Mesothelial cell of epicardium (in vitro differentiated cells): ENCODE data around the gene NCR1. TPM values are rescaled to one million over a fixed set of nuclear protein-coding genes. Genes with fewer than 3 reads are reported as not detected.

Source experiments
- DNase-seq, 2 experiments: peaks; one replicate each; pipeline ENCODE4 v3.0.0; 2021; ENCODE audit warnings: low spot score in 2 of 2; ENCODE audit not compliant: unreplicated experiment in 2 of 2
- H3K27ac Mint-ChIP-seq: 2 replicates; pipeline ENCODE4 v1.8.0; 2021; ENCODE audit warnings: mixed read lengths
- H3K27me3 Mint-ChIP-seq: 2 replicates; pipeline ENCODE4 v1.8.0; 2021; ENCODE audit warnings: low read depth, mixed read lengths
- H3K36me3 Mint-ChIP-seq: 2 replicates; pipeline ENCODE4 v1.8.0; 2021; ENCODE audit warnings: mixed read lengths
- H3K4me1 Mint-ChIP-seq: 2 replicates; pipeline ENCODE4 v1.8.0; 2021; ENCODE audit warnings: mixed read lengths
- H3K4me3 Mint-ChIP-seq: 2 replicates; pipeline ENCODE4 v1.8.0; 2021; ENCODE audit warnings: mild to moderate bottlenecking, moderate library complexity, mixed read lengths
- H3K9me3 Mint-ChIP-seq: 2 replicates; pipeline ENCODE4 v1.8.0; 2021; ENCODE audit warnings: mixed read lengths
- total RNA-seq: library from RNA; stranded (reverse); gene quantifications from 3 replicates; pipeline ENCODE4 v1.2.1, GENCODE V29; 2021
- TF ChIP-seq, protein P1 (sequence below): fragments of 200-600 bp; sonication (generic); IDR thresholded peaks from one replicate; pipeline ENCODE4 v1.5.0; 2021; ENCODE audit warnings: antibody characterized with exemption; ENCODE audit not compliant: unreplicated experiment

NCR1 gene
- total RNA-seq, 1 donor from 2014 or later: not detected

DNA sequence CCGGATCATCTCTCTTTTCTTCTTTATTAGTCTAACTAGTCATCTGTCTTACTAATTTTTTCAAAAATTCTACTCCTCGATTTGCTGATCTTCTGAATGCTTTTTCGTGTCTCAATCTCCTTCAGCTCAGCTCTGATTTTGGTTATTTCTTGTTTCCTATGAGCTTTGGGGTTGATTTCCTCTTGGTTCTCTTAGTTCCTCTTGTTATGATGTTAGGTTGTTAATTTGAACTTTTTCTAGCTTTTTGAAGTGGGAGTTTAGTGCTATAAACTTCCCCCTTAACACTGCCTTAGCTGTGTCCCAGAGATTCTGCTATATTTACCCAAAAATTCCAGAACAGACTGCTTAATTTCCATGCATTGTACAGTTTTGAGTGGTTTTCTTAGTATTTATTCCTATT, 28.5 kb upstream of the NCR1 start:
- H3K36me3 Mint-ChIP-seq: no peaks in the 10 kb centered on the region
- peaks cover 34% of the 10 kb centered on the region for H3K27me3 Mint-ChIP-seq
- peaks cover 3% of the 10 kb centered on the region for H3K4me1 Mint-ChIP-seq
- H3K27ac Mint-ChIP-seq: no peak overlapping the region
- no peak overlapping the region for H3K4me3 Mint-ChIP-seq
- DNase-seq: no peak
- H3K9me3 Mint-ChIP-seq: peaks cover under 1% of the 10 kb centered on the region
- TF ChIP-seq, protein P1, sequence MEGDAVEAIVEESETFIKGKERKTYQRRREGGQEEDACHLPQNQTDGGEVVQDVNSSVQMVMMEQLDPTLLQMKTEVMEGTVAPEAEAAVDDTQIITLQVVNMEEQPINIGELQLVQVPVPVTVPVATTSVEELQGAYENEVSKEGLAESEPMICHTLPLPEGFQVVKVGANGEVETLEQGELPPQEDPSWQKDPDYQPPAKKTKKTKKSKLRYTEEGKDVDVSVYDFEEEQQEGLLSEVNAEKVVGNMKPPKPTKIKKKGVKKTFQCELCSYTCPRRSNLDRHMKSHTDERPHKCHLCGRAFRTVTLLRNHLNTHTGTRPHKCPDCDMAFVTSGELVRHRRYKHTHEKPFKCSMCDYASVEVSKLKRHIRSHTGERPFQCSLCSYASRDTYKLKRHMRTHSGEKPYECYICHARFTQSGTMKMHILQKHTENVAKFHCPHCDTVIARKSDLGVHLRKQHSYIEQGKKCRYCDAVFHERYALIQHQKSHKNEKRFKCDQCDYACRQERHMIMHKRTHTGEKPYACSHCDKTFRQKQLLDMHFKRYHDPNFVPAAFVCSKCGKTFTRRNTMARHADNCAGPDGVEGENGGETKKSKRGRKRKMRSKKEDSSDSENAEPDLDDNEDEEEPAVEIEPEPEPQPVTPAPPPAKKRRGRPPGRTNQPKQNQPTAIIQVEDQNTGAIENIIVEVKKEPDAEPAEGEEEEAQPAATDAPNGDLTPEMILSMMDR: no peak

DNA sequence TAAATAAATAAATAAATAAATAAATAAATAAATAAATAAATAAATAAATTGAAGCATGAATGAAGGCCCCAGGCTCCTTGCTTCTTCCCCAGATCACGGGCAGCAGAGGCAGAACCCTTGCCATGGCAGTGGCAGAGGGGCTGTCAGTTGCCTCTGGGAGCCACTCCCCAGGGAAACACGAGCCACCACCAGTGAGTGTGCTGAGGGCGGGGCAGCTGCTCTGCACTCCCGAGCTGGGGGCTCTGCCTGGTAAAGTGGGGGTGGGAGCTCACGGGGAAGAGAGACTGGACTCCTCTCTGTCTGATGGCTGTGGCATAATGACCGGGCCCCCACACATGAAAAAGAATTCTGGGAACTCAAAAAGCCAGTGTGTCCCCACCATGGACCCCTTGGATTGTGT, 24.1 kb upstream of the NCR1 start:
- DNase-seq: no peak
- Mint-ChIP-seq H3K27me3 (peaks cover 39% of the 10 kb centered on the region), H3K27ac (no peak overlapping the region), H3K9me3 (no peaks in the 10 kb centered on the region), H3K4me1 (peaks cover 3% of the 10 kb centered on the region), H3K4me3 (no peak overlapping the region), H3K36me3 (no peaks in the 10 kb centered on the region)
- TF ChIP-seq, protein P1: no peak

- Mint-ChIP-seq H3K27me3 (peaks cover 33% of the 10 kb centered on the region), H3K36me3 (no peaks in the 10 kb centered on the region), H3K4me3 (no peak overlapping the region), H3K9me3 (no peaks in the 10 kb centered on the region), H3K4me1 (peaks cover 3% of the 10 kb centered on the region), H3K27ac (no peak overlapping the region)
- TF ChIP-seq, protein P1: no peak
- no peak for DNase-seq
Measured at GRCh38 chr19:54882758-54883157, 23.2 kb upstream of the NCR1 start.

GRCh38 chr19:54883228-54883627, 22.7 kb upstream of the NCR1 start:
- H3K4me1 Mint-ChIP-seq: peaks cover 3% of the 10 kb centered on the region
- H3K27ac Mint-ChIP-seq: no peak overlapping the region
- TF ChIP-seq, protein P1: no peak
- peaks cover 30% of the 10 kb centered on the region for H3K27me3 Mint-ChIP-seq
- H3K9me3 Mint-ChIP-seq: no peaks in the 10 kb centered on the region
- no peak for DNase-seq
- no peaks in the 10 kb centered on the region for H3K36me3 Mint-ChIP-seq
- no peak overlapping the region for H3K4me3 Mint-ChIP-seq

DNA sequence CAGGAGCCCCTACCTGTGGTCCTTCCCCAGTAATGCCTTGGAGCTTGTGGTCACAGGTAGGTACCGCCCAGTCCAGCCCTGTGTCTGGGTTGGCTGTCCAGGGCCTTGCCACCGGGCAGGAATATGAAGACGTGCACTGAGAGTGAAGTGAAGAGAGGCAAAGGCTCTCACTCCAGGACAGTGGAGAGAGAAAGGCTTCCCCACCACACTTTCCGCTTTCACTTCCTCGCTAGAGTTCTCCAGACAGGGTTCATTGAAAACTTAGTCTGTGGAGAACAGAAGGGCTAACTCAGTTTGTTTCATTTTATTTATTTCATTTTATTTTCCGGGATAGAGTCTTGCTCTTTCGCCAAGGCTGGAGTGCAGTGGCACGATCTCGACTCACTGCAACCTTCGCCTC, 17.7 kb upstream of the NCR1 start:
- DNase-seq: no peak
- H3K4me1 Mint-ChIP-seq: peaks cover 6% of the 10 kb centered on the region
- TF ChIP-seq, protein P1: no peak
- no peaks in the 10 kb centered on the region for H3K9me3 Mint-ChIP-seq
- no peaks in the 10 kb centered on the region for H3K36me3 Mint-ChIP-seq
- H3K27me3 Mint-ChIP-seq: no peaks in the 10 kb centered on the region
- no peak overlapping the region for H3K4me3 Mint-ChIP-seq
- H3K27ac Mint-ChIP-seq: no peak overlapping the region

DNA sequence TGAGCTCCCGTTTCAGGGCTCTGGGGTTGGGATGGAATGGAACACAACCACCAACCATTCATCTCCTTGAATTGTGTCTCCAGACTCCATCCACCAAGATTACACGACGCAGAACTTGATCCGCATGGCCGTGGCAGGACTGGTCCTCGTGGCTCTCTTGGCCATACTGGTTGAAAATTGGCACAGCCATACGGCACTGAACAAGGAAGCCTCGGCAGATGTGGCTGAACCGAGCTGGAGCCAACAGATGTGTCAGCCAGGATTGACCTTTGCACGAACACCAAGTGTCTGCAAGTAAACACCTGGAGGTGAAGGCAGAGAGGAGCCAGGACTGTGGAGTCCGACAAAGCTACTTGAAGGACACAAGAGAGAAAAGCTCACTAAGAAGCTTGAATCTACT, 16.4 kb upstream of the NCR1 start:
- no peak overlapping the region for H3K27ac Mint-ChIP-seq
- H3K4me3 Mint-ChIP-seq: no peak overlapping the region
- no peak for DNase-seq
- no peaks in the 10 kb centered on the region for H3K36me3 Mint-ChIP-seq
- no peaks in the 10 kb centered on the region for H3K9me3 Mint-ChIP-seq
- H3K27me3 Mint-ChIP-seq: no peaks in the 10 kb centered on the region
- TF ChIP-seq, protein P1: no peak
- peaks cover 16% of the 10 kb centered on the region for H3K4me1 Mint-ChIP-seq
